NCI-H1436 treated with DMSO at 0.1 percent for 48 hours (cell line): Measurements from ENCODE around the gene NAA40.
A peak's percentile ranks its signal among the peaks of the same experiment; 100 is the strongest.
"Not testable (repeated sequence)": the region's sequence is repeated elsewhere in the genome, so short reads cannot be mapped to it uniquely, and the experiment has no call there.

Source experiments
- DNase-seq: peaks from one replicate; lab custom pipeline; 2025; lab: John Stamatoyannopoulos, UW

The NAA40 gene

DNA sequence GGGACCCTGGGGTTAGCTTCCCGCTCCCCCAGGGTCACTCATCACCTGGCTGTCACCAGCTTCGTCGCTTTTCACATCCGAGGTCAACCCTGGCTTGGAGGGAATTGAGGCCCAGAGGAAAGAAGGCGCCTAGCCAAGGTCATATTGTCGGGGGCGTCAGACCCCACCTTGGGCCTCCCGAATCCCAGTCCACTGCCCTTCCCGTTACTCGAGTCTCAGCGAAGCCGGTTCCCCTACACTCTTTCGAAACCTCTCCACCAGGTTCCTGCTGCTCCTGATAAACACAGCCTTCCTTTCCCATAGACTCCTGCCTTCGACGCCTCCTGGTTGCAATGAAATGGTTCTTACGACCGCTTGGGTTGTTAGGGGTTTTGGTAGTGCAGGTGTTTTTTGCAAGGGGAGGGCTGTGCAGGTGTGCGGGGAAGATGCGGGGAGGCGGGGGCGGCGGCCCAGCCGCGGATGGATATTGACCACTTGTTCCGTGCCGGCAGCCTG is 642 bp downstream of the NAA40 start:
- DNase-seq: no peak

DNA sequence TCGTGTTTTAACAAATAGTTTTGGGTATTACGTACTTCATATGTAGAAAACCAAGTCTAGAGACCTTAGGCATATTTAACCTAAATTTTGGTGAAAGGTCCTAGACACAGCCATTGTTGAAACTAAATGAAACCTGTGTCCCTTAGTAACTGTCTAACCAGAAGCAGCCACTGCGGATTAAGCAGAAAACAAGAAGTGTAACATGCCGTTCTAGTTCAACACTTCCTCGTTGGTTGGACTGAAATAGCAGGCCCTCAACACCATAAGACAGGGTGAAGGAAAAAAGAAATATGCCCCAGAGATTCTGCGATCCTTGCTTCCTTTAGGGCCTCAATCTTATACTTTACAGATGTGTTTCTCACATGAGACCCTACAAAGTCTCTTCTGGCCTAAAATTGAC is 2.0 kb downstream of the NAA40 start:
- DNase-seq: no peak

DNA sequence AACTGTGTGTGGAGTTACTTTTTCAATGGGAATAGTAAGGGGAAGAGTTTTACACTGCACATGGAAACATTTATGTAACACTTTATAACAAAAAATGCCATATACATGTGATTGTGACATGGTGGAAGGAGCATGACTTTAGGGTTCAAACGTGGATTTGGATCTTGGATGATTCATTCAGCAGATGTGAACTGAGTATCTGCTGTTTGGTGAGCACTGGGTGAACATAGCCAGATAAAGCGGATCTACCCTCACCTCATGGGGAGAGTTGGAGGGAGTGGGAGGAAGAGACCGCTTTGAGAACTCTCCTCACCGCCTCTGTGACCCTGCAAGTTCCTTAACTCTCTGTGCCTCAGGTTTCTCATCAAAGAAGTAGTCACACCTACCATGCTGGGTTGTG is 3.1 kb downstream of the NAA40 start:
- DNase-seq: no peak

DNA sequence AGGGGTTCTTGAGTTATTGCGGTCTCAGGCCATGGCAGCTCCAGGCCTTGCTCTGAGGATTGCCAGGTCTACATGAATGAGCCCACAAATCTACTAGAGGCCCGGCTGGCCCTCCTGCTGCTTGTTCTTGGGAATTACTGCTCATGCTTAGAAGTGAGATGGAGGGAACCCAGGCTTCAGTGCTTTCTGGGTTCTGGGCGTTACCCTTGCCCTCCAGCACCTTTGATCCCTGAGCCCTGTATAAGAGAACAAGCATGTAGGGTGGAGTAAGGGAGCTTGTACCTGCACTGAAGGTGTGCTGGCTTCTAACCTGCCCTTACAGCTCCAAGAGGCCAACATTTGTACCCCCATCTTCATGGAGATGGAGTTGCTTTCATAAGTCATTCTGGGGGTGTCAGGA is 4.0 kb downstream of the NAA40 start:
- no peak for DNase-seq

DNA sequence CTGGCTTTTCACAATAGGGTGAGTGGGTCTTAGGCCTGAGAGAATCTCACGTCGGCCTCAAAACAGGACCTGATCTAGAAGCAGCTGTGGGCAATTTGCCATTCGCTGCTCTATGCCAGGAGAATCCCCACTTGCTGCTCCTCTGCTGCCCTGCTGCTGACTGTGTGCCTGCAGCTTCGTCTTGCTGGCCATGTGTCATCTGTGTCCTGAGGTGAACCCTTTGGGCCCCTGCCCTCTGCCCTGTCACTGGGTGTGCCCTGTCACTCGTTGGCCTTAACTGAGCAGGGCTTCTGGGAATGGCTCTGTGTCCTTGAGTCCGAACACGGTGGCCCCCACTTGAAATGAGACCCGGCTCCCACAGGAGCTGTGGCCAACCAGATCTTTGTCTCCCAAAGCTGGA is 6.2 kb downstream of the NAA40 start:
- no peak for DNase-seq

DNA sequence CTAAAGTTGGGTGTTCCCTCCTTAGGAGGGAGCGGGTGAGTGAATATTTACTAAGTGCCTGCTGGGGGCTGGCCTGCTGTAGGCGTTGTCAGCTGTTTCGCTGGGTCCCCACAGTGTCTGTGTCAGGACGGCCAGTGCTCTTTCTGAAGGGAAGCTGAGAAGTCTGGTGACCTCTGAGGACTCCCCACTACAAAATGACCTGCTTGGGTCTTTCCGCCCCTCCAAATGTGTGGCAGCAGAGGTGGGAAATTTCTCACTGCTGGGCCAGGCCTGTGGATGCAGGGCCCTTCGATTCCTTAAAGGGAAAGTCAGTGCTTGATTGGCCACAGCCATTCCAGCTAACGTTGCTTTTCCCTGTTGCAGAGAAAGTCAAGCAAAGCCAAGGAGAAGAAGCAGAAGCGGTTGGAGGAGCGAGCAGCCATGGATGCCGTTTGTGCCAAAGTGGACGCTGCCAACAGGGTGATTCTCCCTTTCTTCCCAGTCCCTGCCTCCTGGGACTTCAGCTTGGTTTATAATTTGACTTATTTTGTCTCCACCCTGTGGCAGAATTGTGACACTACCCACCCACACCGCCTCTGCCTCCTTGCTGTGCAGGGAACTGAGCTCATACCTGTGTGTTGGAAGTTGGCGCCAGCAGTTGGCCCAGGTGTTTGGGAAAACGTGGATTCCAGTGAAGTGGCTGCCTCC is 6.8 kb downstream of the NAA40 start:
- no peak for DNase-seq

DNA sequence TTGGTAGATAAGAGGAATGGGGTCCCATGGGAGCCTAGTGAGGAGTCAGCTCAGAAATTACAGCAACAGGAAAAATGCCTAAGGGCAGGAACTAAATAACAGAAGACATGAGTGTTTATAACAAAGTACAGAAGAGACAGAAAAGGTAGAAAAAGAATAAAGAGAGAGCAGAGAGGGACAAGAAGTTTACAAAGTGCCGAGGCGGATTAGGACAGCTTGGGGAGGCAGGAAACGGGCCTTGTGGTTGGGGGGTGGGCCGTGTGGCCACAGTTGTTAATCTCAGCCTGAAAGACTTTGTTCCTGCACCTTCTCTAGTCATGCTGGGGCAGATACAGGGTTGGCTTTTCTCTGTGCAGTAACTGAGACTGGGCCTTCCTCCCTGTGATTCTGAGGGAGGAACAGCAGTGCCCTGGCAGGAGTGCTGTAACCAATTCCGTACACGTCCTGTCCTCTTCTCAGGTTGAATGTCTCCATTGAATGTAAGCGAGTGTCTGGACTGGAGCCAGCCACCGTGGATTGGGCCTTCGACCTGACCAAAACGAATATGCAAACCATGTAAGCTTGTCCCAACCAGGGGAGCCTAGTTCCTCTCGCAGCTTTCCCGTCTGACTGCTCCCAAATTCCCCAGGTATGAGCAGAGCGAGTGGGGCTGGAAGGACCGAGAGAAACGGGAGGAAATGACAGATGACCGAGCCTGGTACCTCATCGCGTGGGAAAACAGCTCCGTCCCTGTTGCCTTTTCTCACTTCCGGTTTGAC is 13.2 kb downstream of the NAA40 start:
- DNase-seq: no peak

DNA sequence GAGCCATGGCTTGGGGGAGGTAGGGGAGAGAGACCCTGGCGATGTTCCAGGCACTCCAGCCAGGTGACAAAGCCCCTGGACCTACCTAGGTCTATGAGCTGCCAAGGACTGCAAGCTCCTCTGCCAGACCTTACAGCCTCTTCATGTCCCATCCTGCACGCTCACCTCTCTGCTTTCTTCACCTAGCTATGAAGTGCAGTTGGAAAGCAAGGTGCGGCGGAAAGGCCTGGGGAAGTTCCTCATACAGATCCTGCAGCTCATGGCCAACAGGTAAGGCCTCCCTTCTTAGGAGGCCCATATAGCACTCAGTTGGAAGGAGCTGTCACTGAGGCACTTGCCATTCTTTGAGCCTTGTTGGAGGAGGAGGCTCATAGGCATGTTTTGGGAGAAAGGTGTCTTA is 13.8 kb downstream of the NAA40 start:
- DNase-seq: no peak

DNA sequence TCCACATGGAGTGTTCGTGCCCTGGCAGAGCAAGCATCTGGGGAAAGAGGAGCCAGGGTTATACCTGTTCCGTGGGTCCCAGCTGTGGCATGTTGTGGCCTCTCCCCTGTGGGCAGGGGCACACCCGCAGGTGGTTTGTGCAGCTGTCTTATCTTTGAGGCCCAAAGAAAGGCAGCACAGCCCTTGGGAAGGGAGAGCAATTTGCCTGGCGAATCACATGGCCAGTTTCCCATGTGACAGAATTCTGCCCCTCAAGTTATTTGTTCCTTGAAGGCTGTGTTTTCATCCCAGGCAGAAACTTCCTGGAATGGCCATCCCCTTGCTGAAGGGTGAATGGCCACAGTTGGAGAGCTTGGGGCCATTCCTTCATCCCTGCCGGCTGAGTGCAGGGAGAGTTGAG is 19.2 kb downstream of the NAA40 start:
- DNase-seq: no peak

DNA sequence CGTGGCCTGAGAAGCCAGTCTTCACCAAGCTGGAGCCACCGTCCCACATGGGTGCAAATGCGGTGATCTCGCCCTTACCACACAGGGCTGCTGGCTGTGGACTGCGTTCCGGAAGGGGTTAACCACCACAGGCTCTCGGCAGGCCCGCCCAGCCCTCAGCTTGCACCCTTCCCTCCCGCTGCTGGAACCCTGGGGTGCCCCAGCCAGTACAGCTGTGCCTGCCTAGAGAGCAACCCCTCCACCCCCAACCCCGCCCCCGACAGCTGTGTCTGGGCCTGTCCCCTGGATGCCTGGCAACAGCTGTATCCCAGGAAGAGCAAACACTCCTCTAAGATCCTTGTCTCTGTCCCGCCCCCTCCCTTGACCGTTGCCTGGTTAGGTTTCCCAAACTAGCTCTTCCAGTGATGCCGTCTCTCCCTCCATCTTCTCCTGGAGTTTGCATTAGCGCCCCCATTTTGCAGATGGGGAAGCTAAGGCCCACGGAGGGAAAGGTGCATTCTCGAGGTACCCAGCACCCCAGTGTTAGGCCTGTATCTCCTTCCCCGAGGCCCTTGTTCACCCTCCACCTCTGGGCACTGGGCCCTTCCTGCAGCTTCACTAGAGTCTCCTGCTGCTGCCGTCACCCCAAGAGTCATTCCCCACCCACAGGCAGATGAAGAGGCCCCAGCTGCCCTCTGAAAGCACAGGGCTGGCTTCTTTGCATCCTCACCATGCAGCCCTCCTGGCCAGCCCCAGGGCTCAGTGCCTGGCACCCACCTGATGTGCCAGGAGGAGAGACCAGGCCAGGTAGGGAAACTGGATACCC is 23.0 kb downstream of the NAA40 start:
- DNase-seq: no peak

DNA sequence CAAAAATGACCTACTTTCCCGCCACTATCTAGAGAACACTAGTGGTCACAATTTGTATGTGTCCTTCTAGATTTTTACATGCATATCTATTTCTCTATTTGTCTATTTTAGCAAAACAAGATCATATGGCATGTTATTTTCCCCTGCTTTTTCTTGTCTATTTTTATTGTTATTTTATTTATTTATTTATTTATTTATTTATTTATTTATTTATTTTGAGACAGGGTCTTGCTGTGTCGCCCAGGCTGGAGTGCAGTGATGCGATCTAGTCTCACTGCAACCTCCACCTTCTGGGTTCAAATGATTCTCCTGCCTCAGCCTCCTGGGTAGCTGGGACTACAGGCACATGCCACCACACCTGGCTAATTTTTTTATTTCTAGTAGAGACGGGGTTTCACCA is 25.1 kb downstream of the NAA40 start:
- not testable (repeated sequence) for DNase-seq

DNA sequence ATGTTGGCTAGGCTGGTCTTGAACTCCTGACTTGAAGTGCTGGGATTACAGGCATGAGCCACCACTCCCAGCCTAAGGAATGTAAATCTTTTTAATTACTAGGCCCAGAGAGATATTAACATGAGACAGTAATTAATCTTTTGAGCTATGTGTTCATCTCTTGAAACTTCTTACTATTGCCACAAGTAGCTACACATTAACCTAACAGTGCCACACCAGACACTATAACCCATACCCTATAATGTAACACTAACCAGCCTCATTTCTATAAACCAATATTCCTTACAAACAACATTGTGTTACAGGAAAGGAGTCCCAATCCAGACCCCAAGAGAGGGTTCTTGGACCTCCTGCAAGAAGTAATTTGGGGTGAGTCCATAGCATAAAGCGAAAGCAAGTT is 27.6 kb downstream of the NAA40 start:
- no peak for DNase-seq

DNA sequence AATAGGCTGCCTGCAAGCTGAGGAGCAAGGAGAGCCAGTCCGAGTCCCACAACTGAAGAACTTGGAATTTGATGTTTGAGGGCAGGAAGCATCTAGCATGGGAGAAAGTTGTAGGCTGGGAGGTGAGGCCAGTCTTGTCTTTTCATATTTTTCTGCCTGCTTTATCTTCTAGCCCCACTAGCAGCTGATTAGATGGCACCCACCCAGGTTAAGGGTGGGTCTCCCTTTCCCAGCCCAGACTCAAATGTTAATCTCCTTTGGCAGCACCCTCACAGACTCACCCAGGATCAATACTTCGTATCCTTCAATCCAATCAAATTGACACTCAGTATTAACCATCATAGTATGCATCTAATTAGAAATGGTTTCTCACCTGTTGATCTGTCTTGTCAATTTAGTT is 30.7 kb downstream of the NAA40 start:
- DNase-seq: no peak

DNA sequence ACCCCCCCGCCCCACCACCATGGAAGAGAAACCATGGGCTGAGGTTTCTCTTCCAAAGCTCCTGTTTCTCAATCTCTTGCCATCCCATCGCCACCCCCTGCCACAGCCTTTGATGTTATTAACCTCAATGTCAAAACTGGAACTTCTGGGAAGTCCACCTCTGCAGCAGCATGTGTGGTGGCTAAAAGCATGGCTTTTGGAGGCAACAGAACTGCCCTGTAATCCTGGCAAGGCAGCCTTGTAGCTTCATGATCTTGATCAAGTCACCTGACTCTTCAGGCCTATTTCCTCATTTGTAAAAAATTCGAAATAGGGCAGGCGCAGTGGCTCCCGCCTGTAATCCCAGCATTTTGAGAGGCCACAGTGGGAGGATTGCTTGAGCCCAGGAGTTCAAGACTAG is 32.1 kb downstream of the NAA40 start:
- DNase-seq: no peak

DNA sequence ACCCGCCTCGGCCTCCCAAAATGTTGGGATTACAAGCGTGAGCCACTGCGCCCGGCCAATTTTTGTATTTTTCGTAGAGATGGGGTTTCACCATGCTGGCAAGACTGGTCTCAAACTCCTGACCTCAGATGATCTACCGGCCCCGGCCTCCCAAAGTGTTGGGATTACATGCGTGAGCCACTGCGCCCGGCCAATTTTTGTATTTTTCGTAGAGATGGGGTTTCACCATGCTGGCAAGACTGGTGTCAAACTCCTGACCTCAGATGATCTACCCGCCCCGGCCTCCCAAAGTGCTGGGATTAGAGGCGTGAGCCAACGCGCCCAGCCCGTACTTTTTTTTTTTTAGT is 35.1 kb downstream of the NAA40 start:
- not testable (repeated sequence) for DNase-seq

DNA sequence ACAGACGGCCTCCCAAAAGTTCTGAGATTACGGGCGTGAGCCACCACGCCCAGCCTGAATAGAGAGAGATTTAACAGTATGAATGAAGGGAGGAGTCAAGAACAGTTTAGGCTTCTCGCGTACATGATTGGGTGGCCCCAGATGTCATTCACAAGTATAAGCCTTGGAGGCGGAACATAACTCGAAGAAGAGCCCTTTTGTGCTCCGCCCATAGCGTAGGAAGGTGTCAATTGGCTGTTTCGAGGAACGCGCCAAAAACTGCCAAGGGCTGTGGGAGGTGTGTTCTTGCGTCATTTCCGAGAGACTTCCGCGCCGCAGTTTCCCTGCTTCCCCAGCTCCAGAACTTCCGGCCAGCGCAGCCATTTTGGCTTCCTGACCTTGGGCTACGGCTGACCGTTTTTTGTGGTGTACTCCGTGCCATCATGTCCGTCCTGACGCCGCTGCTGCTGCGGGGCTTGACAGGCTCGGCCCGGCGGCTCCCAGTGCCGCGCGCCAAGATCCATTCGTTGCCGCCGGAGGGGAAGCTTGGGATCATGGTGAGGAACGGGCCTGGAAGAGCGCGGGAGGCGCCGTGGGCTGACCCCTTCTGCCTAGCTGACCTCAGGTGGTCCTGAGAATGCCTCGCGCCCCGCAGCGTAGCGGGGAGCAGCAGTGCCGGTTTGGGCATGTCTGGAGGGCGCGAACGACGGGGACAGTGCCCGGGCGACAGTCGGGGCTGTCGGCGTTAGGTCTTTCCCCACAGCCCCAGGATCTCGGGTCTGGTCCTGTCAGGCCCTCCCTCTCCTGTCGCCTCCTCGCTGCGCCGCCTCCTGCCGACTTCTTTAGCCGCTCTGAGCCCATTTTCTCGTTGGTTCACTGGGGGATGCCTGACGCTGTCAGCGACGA is 35.7 kb downstream of the NAA40 start, which contains the start of gene COX8A:
COX8A (plus strand) TSS at position 362 of the 885 bp plus-strand sequence; CDS start at position 423, 61 bp downstream.
- DNase-seq: peak; percentile 97

DNA sequence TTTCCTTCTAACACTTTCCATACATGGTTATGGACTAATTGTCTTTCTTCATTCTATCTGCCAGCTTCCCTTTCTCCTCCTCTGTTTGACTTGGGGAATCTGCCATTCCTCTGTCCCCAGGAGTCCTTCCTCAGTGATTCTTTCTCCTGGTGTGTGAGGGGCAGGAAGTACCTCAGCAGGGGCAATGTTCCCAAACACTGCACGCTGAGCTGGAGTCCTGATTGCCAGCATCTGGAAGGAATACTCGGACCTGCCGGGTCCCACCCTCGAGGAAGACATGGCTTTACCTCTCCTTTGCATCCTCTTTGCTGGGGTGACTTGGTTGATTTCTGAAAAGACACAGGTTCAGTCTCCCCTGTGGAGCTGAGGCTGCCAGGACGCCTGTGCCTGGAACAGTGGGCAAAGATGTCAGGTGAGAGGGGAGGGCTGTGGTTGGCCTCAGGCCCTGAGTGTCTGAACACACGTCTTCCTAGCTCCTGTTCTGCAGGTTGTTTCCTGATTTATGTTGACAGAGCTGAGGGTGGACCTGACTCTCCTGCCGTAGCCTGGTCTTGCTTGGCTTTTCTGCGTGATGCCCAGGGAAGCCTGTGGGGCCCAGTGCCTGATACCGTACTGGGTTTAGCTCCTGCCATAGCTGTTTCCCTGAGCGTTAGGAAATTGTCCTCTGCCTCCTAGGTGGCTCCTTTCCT is 39.9 kb downstream of the NAA40 start:
- DNase-seq: no peak

DNA sequence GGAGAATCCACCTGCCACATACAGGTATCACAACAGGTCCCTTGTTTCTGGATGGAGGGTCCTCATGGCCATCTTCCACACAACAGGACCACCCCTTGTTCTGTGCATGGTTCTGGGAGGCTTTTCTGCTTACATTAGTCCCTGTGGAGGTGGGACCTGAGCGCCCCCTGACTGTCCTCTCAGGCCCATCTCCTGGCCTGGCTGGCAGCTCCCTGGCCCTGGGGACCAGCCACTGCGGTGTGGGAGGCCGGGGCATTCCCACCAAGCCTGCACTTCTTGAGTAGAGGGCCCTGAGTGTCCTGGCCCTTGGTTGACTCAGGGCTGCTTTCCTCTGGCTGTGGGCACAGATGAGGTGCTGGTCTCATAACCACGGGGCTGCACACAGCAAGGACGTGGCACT is 40.6 kb downstream of the NAA40 start:
- no peak for DNase-seq

DNA sequence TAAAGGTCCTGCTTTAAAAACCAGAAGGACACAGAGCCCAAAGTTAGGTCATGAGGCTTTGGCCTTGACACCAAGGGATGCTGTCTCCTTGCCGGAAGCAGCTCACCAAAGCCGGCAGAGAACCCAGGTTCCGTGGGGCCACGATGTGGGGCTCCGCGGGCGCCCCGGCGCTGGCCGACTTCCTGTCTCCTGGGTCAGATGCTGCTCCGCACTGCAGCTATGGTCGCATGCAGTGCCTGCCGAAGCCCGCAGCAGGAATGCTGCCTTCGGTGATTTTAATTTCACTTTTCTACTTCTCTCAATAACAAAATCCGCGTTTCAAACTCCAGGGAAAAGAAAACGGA is 47.0 kb downstream of the NAA40 start:
- DNase-seq: no peak

DNA sequence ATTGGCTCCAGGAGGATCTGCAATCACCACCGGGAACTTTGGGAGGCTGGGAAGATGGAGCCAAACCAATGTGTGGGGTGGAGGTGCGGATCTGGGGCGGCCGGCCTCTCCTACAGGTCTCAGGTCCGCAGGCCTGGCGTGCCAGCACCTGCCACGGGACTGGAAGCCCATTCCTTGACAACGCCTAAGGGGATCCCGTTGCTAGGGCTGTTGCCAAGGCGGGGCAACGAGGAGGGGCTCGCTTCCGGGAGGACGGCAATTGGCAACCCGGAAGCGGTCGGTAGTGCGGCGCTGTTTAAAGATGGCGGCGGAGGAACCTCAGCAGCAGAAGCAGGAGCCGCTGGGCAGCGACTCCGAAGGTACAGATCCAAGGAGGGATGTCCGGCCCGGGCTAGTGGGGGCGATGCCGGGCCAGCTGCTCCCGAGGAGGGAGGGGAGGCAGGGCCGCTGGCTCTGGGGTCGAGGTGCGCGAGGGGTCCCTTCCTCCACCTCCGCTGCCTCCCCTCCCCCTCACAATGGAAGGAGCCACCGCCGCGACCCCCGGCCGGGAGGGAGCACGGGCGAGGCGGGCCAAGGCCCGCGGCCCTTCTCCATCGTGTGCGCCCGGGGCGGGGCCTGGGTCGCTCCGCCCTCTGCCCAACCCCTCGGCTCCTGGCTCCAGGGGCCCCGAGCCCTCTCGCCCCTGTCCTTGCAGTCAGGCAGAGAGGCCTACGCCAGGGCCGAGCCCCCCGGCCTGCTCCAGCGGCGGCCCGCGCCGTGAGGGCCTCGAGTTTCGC is 47.5 kb downstream of the NAA40 start, which contains the start of gene OTUB1:
OTUB1 (plus strand) TSS at position 283 of the 776 bp plus-strand sequence; CDS start at position 302, 19 bp downstream.
- peak; percentile 51 for DNase-seq
